ENCODE results near the gene NEU4. TPM values are rescaled to one million over a fixed set of nuclear protein-coding genes. Genes with fewer than 3 reads are reported as not detected.
A peak's percentile ranks its signal among the peaks of the same experiment; 100 is the strongest.

Gene NEU4
- total and polyA plus RNA-seq, 2 donors (not counting 1 experiment from before 2014, with no cell fraction given), result not detected

DNA sequence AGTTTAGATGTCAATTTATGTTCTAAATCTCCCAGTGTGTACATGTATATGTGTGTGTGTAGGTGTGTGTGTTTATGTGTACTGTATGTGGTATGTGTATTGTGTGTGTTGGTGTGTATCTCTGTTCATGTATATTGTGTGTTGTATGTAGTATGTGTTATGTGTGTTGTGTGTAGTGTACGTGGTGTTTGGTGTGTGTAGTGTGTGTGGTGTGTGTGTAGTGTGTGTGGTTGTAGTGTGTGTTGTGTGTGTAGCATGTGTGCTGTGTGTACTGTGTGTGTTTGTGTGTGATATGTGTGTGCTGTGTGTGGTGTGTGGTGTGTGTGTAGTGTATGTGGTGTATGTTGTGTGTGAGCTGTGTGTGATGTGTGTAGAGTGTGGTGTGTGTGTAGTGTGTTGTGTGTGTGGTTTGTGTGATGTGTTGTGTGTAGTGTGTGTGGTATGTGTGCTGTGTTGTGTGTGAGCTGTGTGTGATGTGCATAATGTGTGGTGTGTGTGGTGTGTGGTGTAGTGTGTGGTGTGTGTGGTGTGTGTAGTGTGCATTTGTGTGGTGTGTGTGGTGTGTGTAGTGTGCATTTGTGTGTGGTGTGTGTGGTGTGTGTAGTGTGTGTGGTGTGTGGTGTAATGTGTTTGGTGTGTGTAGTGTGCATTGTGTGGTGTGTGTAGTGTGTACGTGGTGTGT lies 55.3 kb downstream of the NEU4 start:
- H3K4me3 ChIP-seq (replicated peaks in 1 of 4; ENCODE audit: control extremely low read depth in 1 of 4, insufficient read depth in 1 of 4, low read depth in 3 of 4, low read length in 4 of 4), result no peak overlapping the region
- TF ChIP-seq EZH2 (IDR thresholded peaks at IDR 0.05; ENCODE audit: low read length, missing control alignments), result no peak
- TF ChIP-seq, protein P1, sequence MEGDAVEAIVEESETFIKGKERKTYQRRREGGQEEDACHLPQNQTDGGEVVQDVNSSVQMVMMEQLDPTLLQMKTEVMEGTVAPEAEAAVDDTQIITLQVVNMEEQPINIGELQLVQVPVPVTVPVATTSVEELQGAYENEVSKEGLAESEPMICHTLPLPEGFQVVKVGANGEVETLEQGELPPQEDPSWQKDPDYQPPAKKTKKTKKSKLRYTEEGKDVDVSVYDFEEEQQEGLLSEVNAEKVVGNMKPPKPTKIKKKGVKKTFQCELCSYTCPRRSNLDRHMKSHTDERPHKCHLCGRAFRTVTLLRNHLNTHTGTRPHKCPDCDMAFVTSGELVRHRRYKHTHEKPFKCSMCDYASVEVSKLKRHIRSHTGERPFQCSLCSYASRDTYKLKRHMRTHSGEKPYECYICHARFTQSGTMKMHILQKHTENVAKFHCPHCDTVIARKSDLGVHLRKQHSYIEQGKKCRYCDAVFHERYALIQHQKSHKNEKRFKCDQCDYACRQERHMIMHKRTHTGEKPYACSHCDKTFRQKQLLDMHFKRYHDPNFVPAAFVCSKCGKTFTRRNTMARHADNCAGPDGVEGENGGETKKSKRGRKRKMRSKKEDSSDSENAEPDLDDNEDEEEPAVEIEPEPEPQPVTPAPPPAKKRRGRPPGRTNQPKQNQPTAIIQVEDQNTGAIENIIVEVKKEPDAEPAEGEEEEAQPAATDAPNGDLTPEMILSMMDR (conservative IDR thresholded peaks at IDR 0.05 in 1 of 2, IDR thresholded peaks at IDR 0.05 in 1 of 2; ENCODE audit: low read depth in 1 of 2, low read length in 2 of 2), result no peak
- no peak overlapping the region for H3K9ac ChIP-seq (ENCODE audit: insufficient read depth, low read length)
- no peaks in the 10 kb centered on the region for H4K20me1 ChIP-seq (ENCODE audit: control insufficient read depth, extremely low read depth, insufficient read depth, low read length)
- peaks cover under 1% of the 10 kb centered on the region for H3K4me1 ChIP-seq (ENCODE audit: control insufficient read depth, extremely low read depth, insufficient read depth, low read length)
- H3K27me3 ChIP-seq (ENCODE audit: control insufficient read depth, insufficient read depth, low read length), result peaks cover 29% of the 10 kb centered on the region
- H3K27ac ChIP-seq (ENCODE audit: insufficient read depth, low read length), result no peak overlapping the region
- no peak overlapping the region for H3K4me2 ChIP-seq (ENCODE audit: extremely low read depth, insufficient read depth, low read length)
- no peaks in the 10 kb centered on the region for H3K9me3 ChIP-seq (ENCODE audit: control insufficient read depth, insufficient read depth, low read depth, low read length)
- H3K36me3 ChIP-seq (ENCODE audit: control insufficient read depth, insufficient read depth, low read length), result no peaks in the 10 kb centered on the region
- no peaks in the 10 kb centered on the region for H3K79me2 ChIP-seq (ENCODE audit: control insufficient read depth, insufficient read depth, low read length)
- no peak overlapping the region for H2AFZ ChIP-seq (ENCODE audit: low read length)
- DNase-seq (ENCODE audit: low read depth in 2 of 2), result no peak

DNA sequence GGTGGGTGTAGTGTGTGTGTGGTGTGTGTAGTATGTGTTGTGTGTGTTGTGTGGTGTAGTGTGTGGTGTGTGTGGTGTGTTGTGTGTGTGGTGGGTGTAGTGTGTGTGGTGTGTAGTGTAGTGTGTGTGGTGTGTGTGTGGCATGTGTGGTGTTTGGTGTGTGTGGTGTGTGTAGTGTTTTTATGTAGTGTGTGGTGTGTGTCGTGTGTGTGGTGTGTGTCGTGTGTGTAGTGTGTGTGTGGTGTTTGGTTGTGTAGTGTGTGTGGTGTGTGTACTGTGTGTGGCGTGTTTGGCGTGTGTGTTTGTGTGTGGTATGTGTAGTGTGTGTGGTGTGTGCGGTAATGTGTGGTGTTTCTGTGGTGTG lies 55.8 kb downstream of the NEU4 start:
- Histone ChIP-seq H2AFZ (ENCODE audit: low read length) (no peak overlapping the region), H3K36me3 (ENCODE audit: control insufficient read depth, insufficient read depth, low read length) (no peaks in the 10 kb centered on the region), H3K4me3 (replicated peaks in 1 of 4; ENCODE audit: control extremely low read depth in 1 of 4, insufficient read depth in 1 of 4, low read depth in 3 of 4, low read length in 4 of 4) (no peak overlapping the region), H3K9me3 (ENCODE audit: control insufficient read depth, insufficient read depth, low read depth, low read length) (no peaks in the 10 kb centered on the region), H3K27me3 (ENCODE audit: control insufficient read depth, insufficient read depth, low read length) (peaks cover 29% of the 10 kb centered on the region), H3K27ac (ENCODE audit: insufficient read depth, low read length) (no peak overlapping the region), H3K79me2 (ENCODE audit: control insufficient read depth, insufficient read depth, low read length) (no peaks in the 10 kb centered on the region), H3K4me1 (ENCODE audit: control insufficient read depth, extremely low read depth, insufficient read depth, low read length) (no peaks in the 10 kb centered on the region), H3K9ac (ENCODE audit: insufficient read depth, low read length) (no peak overlapping the region), H4K20me1 (ENCODE audit: control insufficient read depth, extremely low read depth, insufficient read depth, low read length) (no peaks in the 10 kb centered on the region), H3K4me2 (ENCODE audit: extremely low read depth, insufficient read depth, low read length) (no peak overlapping the region)
- TF ChIP-seq, protein P1 (conservative IDR thresholded peaks at IDR 0.05 in 1 of 2, IDR thresholded peaks at IDR 0.05 in 1 of 2; ENCODE audit: low read depth in 1 of 2, low read length in 2 of 2), result no peak
- no peak for TF ChIP-seq EZH2 (IDR thresholded peaks at IDR 0.05; ENCODE audit: low read length, missing control alignments)
- DNase-seq (ENCODE audit: low read depth in 2 of 2), result no peak

DNA sequence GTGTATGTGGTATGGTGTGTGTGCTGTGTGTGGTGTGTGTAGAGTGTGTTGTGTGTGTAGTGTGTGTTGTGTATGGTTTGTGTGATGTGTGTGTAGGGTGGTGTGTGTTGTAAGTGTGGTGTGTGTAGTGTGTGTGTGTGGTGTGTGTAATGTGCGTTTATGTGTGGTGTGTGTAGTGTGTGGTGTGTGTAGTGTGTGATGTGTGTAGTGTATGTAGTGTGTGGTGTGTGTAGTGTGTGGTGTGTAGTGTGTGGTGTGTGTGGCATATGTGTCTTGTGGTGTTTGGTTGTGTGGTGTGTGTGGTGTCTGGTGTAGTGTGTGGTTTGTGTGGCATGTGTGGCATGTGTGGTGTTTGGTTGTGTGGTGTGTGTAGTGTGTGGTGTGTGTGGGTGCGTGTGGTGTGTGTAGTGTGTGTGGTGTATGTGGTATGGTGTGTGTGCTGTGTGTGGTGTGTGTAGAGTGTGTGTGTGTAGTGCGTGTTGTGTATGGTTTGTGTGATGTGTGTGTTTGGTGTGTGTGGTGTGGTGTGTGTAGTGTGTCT lies 56.5 kb downstream of the NEU4 start:
- no peaks in the 10 kb centered on the region for H3K79me2 ChIP-seq (ENCODE audit: control insufficient read depth, insufficient read depth, low read length)
- DNase-seq (ENCODE audit: low read depth in 2 of 2), result no peak

More for the DNA sequence above, 56.5 kb downstream of the NEU4 start:
- Histone ChIP-seq H3K4me3 (replicated peaks in 1 of 4; ENCODE audit: control extremely low read depth in 1 of 4, insufficient read depth in 1 of 4, low read depth in 3 of 4, low read length in 4 of 4) (no peak overlapping the region), H2AFZ (ENCODE audit: low read length) (no peak overlapping the region), H3K27ac (ENCODE audit: insufficient read depth, low read length) (no peak overlapping the region), H3K27me3 (ENCODE audit: control insufficient read depth, insufficient read depth, low read length) (peaks cover 29% of the 10 kb centered on the region), H3K9me3 (ENCODE audit: control insufficient read depth, insufficient read depth, low read depth, low read length) (no peaks in the 10 kb centered on the region), H3K4me2 (ENCODE audit: extremely low read depth, insufficient read depth, low read length) (no peak overlapping the region), H3K36me3 (ENCODE audit: control insufficient read depth, insufficient read depth, low read length) (no peaks in the 10 kb centered on the region), H4K20me1 (ENCODE audit: control insufficient read depth, extremely low read depth, insufficient read depth, low read length) (no peaks in the 10 kb centered on the region), H3K4me1 (ENCODE audit: control insufficient read depth, extremely low read depth, insufficient read depth, low read length) (no peaks in the 10 kb centered on the region), H3K9ac (ENCODE audit: insufficient read depth, low read length) (no peak overlapping the region)
- TF ChIP-seq, protein P1 (conservative IDR thresholded peaks at IDR 0.05 in 1 of 2, IDR thresholded peaks at IDR 0.05 in 1 of 2; ENCODE audit: low read depth in 1 of 2, low read length in 2 of 2), result no peak
- peak; percentile 8 for TF ChIP-seq EZH2 (IDR thresholded peaks at IDR 0.05; ENCODE audit: low read length, missing control alignments)
